GM12878 (cell line): ENCODE results near the gene MAPKAP1.

Experiments
- CBFB ChIP-seq: IDR thresholded peaks from 2 replicates; pipeline ENCODE4 v1.6.1; 2016; ENCODE audit warnings: antibody characterized with exemption, low read depth
- EP300 ChIP-seq, 2 experiments: fragments of 150-350 bp in 1 of 2; IDR thresholded peaks; 2 replicates each; pipeline ENCODE4 v1.6.1; 2011 to 2012; ENCODE audit warnings: low read depth in 2 of 2, low read length in 2 of 2, borderline replicate concordance in 1 of 2, improper control_type of control experiment in 1 of 2, inconsistent platforms in 1 of 2; ENCODE audit not compliant: control insufficient read depth in 1 of 2
- POLR2AphosphoS5 ChIP-seq: IDR thresholded peaks from 2 replicates; pipeline ENCODE4 v1.6.1; 2011; ENCODE audit warnings: mild to moderate bottlenecking, low read length, inconsistent platforms
- SRF ChIP-seq, 2 experiments: IDR thresholded peaks; 2 replicates each; pipeline ENCODE4 v1.6.1; 2011; ENCODE audit warnings: low read depth in 2 of 2, low read length in 2 of 2, mild to moderate bottlenecking in 1 of 2, moderate library complexity in 1 of 2

GRCh38 chr9:125461636-125462190, 245.3 kb downstream of the MAPKAP1 start:
- no peak for TF ChIP-seq SRF (IDR thresholded peaks at IDR 0.05; ENCODE audit: low read depth in 2 of 2, low read length in 2 of 2)
- TF ChIP-seq EP300 (IDR thresholded peaks at IDR 0.05; ENCODE audit: borderline replicate concordance in 1 of 2, control insufficient read depth in 1 of 2, low read depth in 2 of 2, low read length in 2 of 2): no peak
- TF ChIP-seq CBFB: no peak
- TF ChIP-seq POLR2AphosphoS5: no peak
